Skeletal muscle satellite cell (primary cell): ENCODE results near the gene ERBB4.

Experiments used
- H3K27me3 ChIP-seq: 2 replicates; pipeline ENCODE4 v1.7.0; 2013; ENCODE audit warnings: low read length; ENCODE audit not compliant: control insufficient read depth, insufficient read depth
- H3K36me3 ChIP-seq: 2 replicates; pipeline ENCODE4 v1.7.0; 2013; ENCODE audit warnings: mild to moderate bottlenecking, control low read depth, low read length; ENCODE audit not compliant: insufficient read depth
- H3K4me1 ChIP-seq: 2 replicates; pipeline ENCODE4 v1.7.0; 2013; ENCODE audit warnings: low read length; ENCODE audit not compliant: control insufficient read depth, insufficient read depth
- H3K4me2 ChIP-seq: 2 replicates; pipeline ENCODE4 v1.7.0; 2013; ENCODE audit warnings: mild to moderate bottlenecking, low read length
- H3K4me3 ChIP-seq: 2 replicates; pipeline ENCODE4 v1.7.0; 2013; ENCODE audit warnings: low read length
- H3K9ac ChIP-seq: 2 replicates; pipeline ENCODE4 v1.7.0; 2013; ENCODE audit warnings: mild to moderate bottlenecking, low read depth, low read length, moderate library complexity
- H3K9me3 ChIP-seq: replicated peaks from 2 replicates; pipeline ENCODE4 v1.7.0; 2013; ENCODE audit warnings: mild to moderate bottlenecking, control low read depth, low read length

Gene ERBB4

GRCh38 chr2:212537726-212538304, 787 bp downstream of the ERBB4 start:
- H3K9me3 ChIP-seq: no peaks in the 10 kb centered on the region
- H3K4me2 ChIP-seq: peak overlapping the region; percentile 98
- H3K9ac ChIP-seq: peak overlapping the region; percentile 47
- no peaks in the 10 kb centered on the region for H3K36me3 ChIP-seq
- H3K4me3 ChIP-seq: peak overlapping the region; percentile 77
- H3K27me3 ChIP-seq: peaks cover 15% of the 10 kb centered on the region
- H3K4me1 ChIP-seq: peaks cover 6% of the 10 kb centered on the region

GRCh38 chr2:212536817-212537725, 1.5 kb downstream of the ERBB4 start:
- no peaks in the 10 kb centered on the region for H3K9me3 ChIP-seq
- peaks cover 6% of the 10 kb centered on the region for H3K4me1 ChIP-seq
- no peaks in the 10 kb centered on the region for H3K36me3 ChIP-seq
- H3K9ac ChIP-seq: no peak overlapping the region
- H3K27me3 ChIP-seq: peaks cover 15% of the 10 kb centered on the region
- H3K4me3 ChIP-seq: peak overlapping the region; percentile 77
- H3K4me2 ChIP-seq: peak overlapping the region; percentile 98

GRCh38 chr2:212535996-212536816, 2.4 kb downstream of the ERBB4 start:
- H3K27me3 ChIP-seq: peaks cover 15% of the 10 kb centered on the region
- H3K4me3 ChIP-seq: peak overlapping the region; percentile 77
- H3K9me3 ChIP-seq: no peaks in the 10 kb centered on the region
- no peak overlapping the region for H3K9ac ChIP-seq
- peaks cover 6% of the 10 kb centered on the region for H3K4me1 ChIP-seq
- H3K4me2 ChIP-seq: peak overlapping the region; percentile 98
- H3K36me3 ChIP-seq: no peaks in the 10 kb centered on the region

GRCh38 chr2:212534336-212534735, 4.3 kb downstream of the ERBB4 start:
- H3K36me3 ChIP-seq: no peaks in the 10 kb centered on the region
- H3K27me3 ChIP-seq: peaks cover 15% of the 10 kb centered on the region
- no peak overlapping the region for H3K4me3 ChIP-seq

GRCh38 chr2:212532585-212532984, 6.0 kb downstream of the ERBB4 start:
- no peaks in the 10 kb centered on the region for H3K9me3 ChIP-seq
- H3K9ac ChIP-seq: no peak overlapping the region
- H3K36me3 ChIP-seq: no peaks in the 10 kb centered on the region
- H3K4me3 ChIP-seq: no peak overlapping the region
- H3K4me1 ChIP-seq: peaks cover 6% of the 10 kb centered on the region
- H3K27me3 ChIP-seq: peaks cover 10% of the 10 kb centered on the region
- H3K4me2 ChIP-seq: no peak overlapping the region

More at GRCh38 chr2:212534336-212534735, 4.3 kb downstream of the ERBB4 start:
- Histone ChIP-seq H3K4me1 (peaks cover 6% of the 10 kb centered on the region), H3K4me2 (no peak overlapping the region), H3K9ac (no peak overlapping the region), H3K9me3 (no peaks in the 10 kb centered on the region)

GRCh38 chr2:212532087-212532486, 6.5 kb downstream of the ERBB4 start:
- Histone ChIP-seq H3K36me3 (no peaks in the 10 kb centered on the region), H3K9me3 (no peaks in the 10 kb centered on the region)

GRCh38 chr2:212531499-212531898, 7.1 kb downstream of the ERBB4 start:
- H3K4me1 ChIP-seq: peaks cover 3% of the 10 kb centered on the region
- H3K36me3 ChIP-seq: no peaks in the 10 kb centered on the region

More at GRCh38 chr2:212532087-212532486, 6.5 kb downstream of the ERBB4 start:
- peaks cover 6% of the 10 kb centered on the region for H3K4me1 ChIP-seq
- no peak overlapping the region for H3K4me3 ChIP-seq
- no peak overlapping the region for H3K4me2 ChIP-seq
- H3K27me3 ChIP-seq: peaks cover 7% of the 10 kb centered on the region
- no peak overlapping the region for H3K9ac ChIP-seq

GRCh38 chr2:212530991-212531390, 7.6 kb downstream of the ERBB4 start:
- Histone ChIP-seq H3K9me3 (no peaks in the 10 kb centered on the region), H3K27me3 (no peaks in the 10 kb centered on the region), H3K9ac (no peak overlapping the region), H3K4me1 (no peaks in the 10 kb centered on the region), H3K36me3 (no peaks in the 10 kb centered on the region), H3K4me3 (no peak overlapping the region), H3K4me2 (no peak overlapping the region)

More at GRCh38 chr2:212531499-212531898, 7.1 kb downstream of the ERBB4 start:
- H3K4me2 ChIP-seq: no peak overlapping the region
- no peaks in the 10 kb centered on the region for H3K9me3 ChIP-seq
- H3K4me3 ChIP-seq: no peak overlapping the region
- H3K9ac ChIP-seq: no peak overlapping the region
- peaks cover 2% of the 10 kb centered on the region for H3K27me3 ChIP-seq

- no peaks in the 10 kb centered on the region for H3K9me3 ChIP-seq
- no peak overlapping the region for H3K9ac ChIP-seq
- H3K27me3 ChIP-seq: no peaks in the 10 kb centered on the region
- no peak overlapping the region for H3K4me3 ChIP-seq
- no peaks in the 10 kb centered on the region for H3K36me3 ChIP-seq
- no peak overlapping the region for H3K4me2 ChIP-seq
- no peaks in the 10 kb centered on the region for H3K4me1 ChIP-seq
These were observed 8.2 kb downstream of the ERBB4 start for GRCh38 chr2:212530373-212530772.

GRCh38 chr2:212528106-212528856, 10.3 kb downstream of the ERBB4 start:
- Histone ChIP-seq H3K9ac (no peak overlapping the region), H3K36me3 (no peaks in the 10 kb centered on the region), H3K4me1 (no peaks in the 10 kb centered on the region), H3K9me3 (no peaks in the 10 kb centered on the region), H3K27me3 (no peaks in the 10 kb centered on the region), H3K4me2 (peak overlapping the region; percentile 13), H3K4me3 (no peak overlapping the region)
